Measurements from ENCODE around the gene NOL9.

The NOL9 gene

DNA sequence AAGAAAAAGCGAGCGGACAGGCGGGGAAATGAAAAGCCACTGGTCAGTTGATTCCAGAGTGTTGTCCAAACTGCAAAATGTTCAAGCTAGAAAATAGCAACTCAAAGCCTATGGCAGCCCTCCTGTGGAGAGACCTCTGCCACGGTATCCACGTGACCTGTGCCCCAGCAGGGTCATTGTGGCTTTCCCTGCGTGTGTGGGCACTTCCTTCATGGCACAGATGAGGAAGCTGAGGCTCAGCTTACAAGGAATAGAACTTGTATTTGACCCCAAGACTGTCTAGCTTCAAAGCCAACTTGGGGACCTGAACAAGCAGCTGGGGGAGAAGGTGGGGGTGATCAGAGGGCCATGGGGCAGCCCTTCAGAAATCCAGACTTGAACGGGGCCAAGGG, 47.3 kb downstream of the NOL9 start:
- Histone ChIP-seq H3K9ac (ENCODE audit: low read depth, low read length) (no peak overlapping the region), H3K36me3 (ENCODE audit: insufficient read depth, low read length) (no peaks in the 10 kb centered on the region), H3K4me3 (ENCODE audit: low read length) (no peak overlapping the region), H3K4me1 (ENCODE audit: insufficient read depth, low read length) (no peaks in the 10 kb centered on the region), H3K27ac (ENCODE audit: low read depth, low read length) (no peak overlapping the region), H3K9me3 (ENCODE audit: insufficient read depth, low read depth, low read length) (no peaks in the 10 kb centered on the region), H3K27me3 (ENCODE audit: insufficient read depth, low read length) (no peaks in the 10 kb centered on the region)
- WGBS, result 91% methylated on average over 7 of the region's 7 CpGs

DNA sequence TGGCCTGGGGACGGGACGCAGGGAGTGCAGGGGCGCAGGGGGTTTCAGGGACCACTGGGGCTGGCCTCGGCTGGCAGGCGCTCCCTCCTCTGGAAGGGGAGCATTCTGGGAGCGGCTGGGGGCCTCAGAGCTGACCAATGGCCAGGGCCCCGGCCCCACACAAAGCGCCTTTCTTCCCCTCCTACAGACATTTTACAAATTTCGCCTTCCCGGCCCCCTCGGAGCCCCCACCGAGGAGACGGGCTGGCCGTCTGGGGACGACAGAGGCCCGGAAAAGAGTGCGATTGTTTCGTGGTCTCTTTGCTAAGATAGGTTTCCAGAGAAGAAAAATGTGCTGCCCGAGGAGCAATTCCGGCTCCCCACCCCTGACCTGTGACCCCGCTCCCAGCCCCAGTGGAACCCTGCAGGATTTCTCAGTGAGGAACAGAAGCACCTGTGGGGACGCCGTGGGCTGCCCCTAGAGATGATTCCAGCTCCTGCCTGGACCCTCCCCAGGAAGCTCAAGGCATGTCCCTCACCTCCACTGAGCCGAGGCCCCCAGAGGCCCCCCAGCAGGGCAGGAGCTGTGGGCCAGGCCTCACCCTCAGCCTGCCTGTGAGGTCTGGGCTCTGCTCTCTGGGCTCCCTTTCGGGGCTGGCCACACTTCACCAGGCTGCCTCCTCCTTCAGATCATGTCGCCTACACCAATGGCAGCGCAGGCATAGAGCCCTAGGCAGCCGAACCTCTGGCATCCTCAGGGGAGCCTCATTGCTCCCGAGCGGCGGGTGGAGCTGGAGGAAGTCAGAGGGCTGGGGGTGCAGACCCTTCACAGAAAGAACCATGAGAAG, 47.9 kb downstream of the NOL9 start:
- Histone ChIP-seq H3K27ac (ENCODE audit: low read depth, low read length) (no peak overlapping the region), H3K4me3 (ENCODE audit: low read length) (no peak overlapping the region), H3K4me1 (ENCODE audit: insufficient read depth, low read length) (no peaks in the 10 kb centered on the region), H3K36me3 (ENCODE audit: insufficient read depth, low read length) (no peaks in the 10 kb centered on the region), H3K9ac (ENCODE audit: low read depth, low read length) (no peak overlapping the region), H3K9me3 (ENCODE audit: insufficient read depth, low read depth, low read length) (no peaks in the 10 kb centered on the region), H3K27me3 (ENCODE audit: insufficient read depth, low read length) (no peaks in the 10 kb centered on the region)
- 88% methylated on average over 31 of the region's 31 CpGs for WGBS

DNA sequence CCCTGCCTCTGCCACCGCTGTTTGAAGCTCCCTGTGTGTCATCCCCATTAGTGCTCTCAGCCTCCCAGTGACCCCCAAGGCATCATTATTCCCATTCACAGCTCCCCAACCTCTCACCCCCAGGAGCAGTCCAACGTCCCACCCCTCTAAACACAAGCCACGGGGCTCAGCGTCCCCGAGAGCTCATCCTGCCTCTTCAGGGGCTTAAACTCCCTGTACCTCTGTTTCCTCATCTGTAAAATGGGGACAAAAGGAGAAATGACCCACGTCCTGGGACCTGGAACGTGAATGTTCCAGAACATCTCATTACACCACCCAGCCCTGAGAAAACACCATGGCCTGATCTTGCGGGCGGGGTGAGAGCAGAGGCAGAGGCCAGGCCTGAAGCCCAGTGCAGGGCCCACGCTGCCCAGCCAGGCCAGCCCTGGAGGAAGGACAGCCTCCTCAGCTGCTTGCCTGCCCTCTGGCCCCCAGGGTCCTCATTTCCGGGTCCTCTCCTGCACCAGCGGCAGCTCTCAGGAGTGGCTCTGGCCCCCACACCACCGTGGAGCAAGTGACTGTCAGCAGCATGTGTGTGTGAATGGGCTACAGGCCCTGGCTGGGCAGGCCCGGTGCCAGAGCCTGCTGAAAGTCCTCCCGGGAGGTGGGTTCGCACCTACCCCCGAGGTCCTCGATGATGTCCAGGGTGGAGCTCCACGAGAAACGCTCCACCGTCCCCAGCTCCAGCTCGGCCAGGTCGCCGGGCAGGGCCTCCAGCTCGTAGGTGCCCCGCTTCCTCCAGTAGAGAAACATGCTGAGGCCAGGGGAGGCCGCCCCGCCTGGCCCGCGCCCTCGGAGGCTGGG, 48.7 kb downstream of the NOL9 start:
- 94% methylated on average over 31 of the region's 31 CpGs for WGBS
- no peaks in the 10 kb centered on the region for H3K4me1 ChIP-seq (ENCODE audit: insufficient read depth, low read length)

DNA sequence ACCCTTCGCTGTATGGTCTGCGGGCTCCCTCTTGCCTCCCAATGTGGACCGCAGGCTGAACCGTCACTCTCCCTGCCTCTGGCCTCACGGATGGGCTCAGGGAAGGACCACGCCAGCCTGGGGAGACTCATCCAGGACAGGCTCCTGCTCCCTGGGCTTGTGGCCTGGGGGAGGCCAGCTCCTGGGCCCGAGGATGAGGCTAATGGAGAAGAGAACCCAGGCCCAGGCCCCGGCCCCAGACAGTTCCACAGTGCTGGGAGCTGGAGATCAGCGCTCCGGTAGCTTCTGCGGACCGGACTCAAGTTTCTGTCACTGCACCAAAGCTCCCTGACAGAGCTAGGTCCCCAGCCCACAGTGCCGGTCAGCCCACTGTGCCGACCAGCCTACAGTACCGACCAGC, 49.4 kb downstream of the NOL9 start:
- H3K27me3 ChIP-seq (ENCODE audit: insufficient read depth, low read length), result no peaks in the 10 kb centered on the region
- no peaks in the 10 kb centered on the region for H3K4me1 ChIP-seq (ENCODE audit: insufficient read depth, low read length)
- H3K36me3 ChIP-seq (ENCODE audit: insufficient read depth, low read length), result no peaks in the 10 kb centered on the region
- 88% methylated on average over 15 of the region's 15 CpGs for WGBS
- no peaks in the 10 kb centered on the region for H3K9me3 ChIP-seq (ENCODE audit: insufficient read depth, low read depth, low read length)
- H3K9ac ChIP-seq (ENCODE audit: low read depth, low read length), result no peak overlapping the region
- H3K27ac ChIP-seq (ENCODE audit: low read depth, low read length), result no peak overlapping the region
- no peak overlapping the region for H3K4me3 ChIP-seq (ENCODE audit: low read length)

More for the DNA sequence above, 48.7 kb downstream of the NOL9 start:
- Histone ChIP-seq H3K9ac (ENCODE audit: low read depth, low read length) (no peak overlapping the region), H3K36me3 (ENCODE audit: insufficient read depth, low read length) (no peaks in the 10 kb centered on the region), H3K27ac (ENCODE audit: low read depth, low read length) (no peak overlapping the region), H3K4me3 (ENCODE audit: low read length) (no peak overlapping the region), H3K9me3 (ENCODE audit: insufficient read depth, low read depth, low read length) (no peaks in the 10 kb centered on the region), H3K27me3 (ENCODE audit: insufficient read depth, low read length) (no peaks in the 10 kb centered on the region)

DNA sequence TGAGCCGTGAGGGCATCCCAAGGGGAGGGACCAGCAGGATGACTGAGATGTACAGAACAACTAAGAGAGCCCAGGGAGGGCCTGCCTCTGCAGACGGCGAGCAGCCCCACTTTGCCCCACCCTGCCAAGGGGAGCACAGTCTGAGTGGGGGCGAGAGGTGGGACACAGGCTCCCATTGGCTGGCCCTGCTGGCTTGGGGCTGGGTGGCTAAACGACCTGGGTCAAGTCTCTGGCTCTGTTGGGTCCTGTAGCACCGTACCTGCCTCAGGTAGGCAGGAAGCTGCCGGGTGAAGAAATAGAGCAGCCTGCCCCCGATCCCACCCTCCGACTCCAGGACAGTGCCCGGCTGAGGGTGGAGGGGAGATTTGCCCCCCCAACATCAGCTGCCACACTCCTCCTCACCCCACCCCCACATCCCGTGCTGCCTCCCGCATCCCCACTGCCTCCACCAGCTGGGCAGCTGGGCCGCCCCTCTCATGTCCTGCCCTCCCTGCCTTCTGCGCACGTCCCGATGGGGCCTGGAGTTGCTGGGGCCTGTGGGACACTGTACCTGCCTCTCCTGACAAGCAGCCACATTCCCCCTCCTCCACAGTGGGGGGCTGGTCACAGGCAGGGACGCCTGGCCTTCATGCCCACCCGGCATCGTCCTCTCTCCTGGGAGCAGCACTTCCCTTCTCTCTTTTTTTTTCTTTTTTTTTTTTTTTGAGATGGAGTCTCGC, 50.3 kb downstream of the NOL9 start:
- Histone ChIP-seq H3K9ac (ENCODE audit: low read depth, low read length) (no peak overlapping the region), H3K4me1 (ENCODE audit: insufficient read depth, low read length) (no peaks in the 10 kb centered on the region), H3K27ac (ENCODE audit: low read depth, low read length) (no peak overlapping the region), H3K36me3 (ENCODE audit: insufficient read depth, low read length) (no peaks in the 10 kb centered on the region), H3K27me3 (ENCODE audit: insufficient read depth, low read length) (no peaks in the 10 kb centered on the region), H3K4me3 (ENCODE audit: low read length) (no peak overlapping the region), H3K9me3 (ENCODE audit: insufficient read depth, low read depth, low read length) (no peaks in the 10 kb centered on the region)
- WGBS, result 89% methylated on average over 20 of the region's 20 CpGs

DNA sequence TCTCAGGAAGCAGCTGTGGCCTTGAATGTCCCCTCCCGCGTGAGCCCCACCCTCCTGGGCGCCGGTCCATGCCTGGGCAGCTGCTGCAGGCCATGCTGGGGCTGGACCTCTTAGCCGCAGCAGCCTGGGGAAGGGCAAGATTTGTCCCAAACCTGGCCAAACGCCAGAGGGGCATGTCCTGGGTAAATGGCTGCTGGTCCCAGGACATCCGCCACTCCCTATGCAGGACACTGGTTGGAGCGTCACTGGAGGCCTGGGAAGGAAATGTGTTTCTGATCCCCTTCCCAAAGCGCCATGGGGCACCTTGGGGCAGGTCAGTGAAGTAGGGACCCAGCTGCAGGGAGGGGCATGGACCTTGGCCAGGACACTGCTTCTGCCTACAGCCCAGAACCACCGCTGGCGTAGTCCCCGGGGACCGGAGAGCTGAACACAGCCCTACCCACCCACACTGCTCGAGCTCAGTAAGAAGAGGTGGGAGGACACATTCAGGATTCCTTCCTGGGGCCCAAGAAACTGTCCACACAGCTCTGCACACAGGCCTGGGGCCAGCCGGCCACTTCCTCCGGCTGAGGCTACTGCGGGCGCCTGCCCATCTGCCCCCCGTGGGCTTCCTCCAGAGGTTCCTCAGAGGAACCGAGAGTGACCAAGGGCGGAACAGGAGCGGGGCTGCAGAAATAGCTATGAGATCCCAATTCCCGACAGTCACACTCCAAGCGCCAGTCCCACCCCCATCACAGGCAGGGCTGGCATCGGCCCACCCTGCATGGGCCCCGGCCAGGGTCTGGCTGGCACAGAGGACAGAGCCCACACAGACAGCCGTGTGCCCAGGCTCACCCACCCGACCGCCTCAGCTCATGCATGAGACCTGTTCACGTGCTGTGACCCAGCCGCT, 52.1 kb downstream of the NOL9 start:
- 94% methylated on average over 31 of the region's 31 CpGs for WGBS
- no peaks in the 10 kb centered on the region for H3K4me1 ChIP-seq (ENCODE audit: insufficient read depth, low read length)
- H3K27ac ChIP-seq (ENCODE audit: low read depth, low read length), result no peak overlapping the region
- no peak overlapping the region for H3K9ac ChIP-seq (ENCODE audit: low read depth, low read length)
- no peak overlapping the region for H3K4me3 ChIP-seq (ENCODE audit: low read length)
- no peaks in the 10 kb centered on the region for H3K9me3 ChIP-seq (ENCODE audit: insufficient read depth, low read depth, low read length)
- H3K36me3 ChIP-seq (ENCODE audit: insufficient read depth, low read length), result no peaks in the 10 kb centered on the region
- H3K27me3 ChIP-seq (ENCODE audit: insufficient read depth, low read length), result peaks cover 13% of the 10 kb centered on the region

DNA sequence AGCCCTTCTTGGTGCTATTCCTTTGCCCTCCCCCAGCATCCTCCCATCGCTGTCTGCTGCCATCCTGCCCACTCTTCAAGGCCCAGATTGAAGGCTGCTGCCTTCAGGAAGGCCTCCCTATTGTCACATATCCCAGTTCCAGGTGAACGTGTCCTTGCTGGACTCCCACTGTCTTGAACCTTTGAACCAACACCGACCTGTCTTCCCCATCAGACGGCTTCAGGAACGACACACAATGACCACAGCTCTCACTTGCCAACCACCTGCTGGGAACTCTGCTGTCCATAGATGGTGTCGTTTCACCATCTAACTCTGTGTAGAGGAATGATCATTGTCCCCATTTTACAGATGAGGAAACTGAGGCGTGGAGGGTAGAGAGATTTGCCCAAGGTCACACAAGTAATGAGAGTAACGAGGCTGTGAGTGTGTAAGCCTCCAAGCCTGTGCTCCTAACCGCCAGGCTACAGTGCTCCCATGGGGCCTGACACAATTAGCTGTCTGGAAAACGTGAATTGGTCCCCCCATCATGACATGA, 53.0 kb downstream of the NOL9 start:
- Histone ChIP-seq H3K27me3 (ENCODE audit: insufficient read depth, low read length) (peaks cover 19% of the 10 kb centered on the region), H3K4me3 (ENCODE audit: low read length) (no peak overlapping the region), H3K4me1 (ENCODE audit: insufficient read depth, low read length) (0 out of 2 replicates have a peak, but pooled peaks cover 5% of the 10 kb centered on the region), H3K9me3 (ENCODE audit: insufficient read depth, low read depth, low read length) (no peaks in the 10 kb centered on the region), H3K9ac (ENCODE audit: low read depth, low read length) (no peak overlapping the region), H3K27ac (ENCODE audit: low read depth, low read length) (no peak overlapping the region), H3K36me3 (ENCODE audit: insufficient read depth, low read length) (no peaks in the 10 kb centered on the region)
- WGBS, result 87% methylated on average over 10 of the region's 10 CpGs

DNA sequence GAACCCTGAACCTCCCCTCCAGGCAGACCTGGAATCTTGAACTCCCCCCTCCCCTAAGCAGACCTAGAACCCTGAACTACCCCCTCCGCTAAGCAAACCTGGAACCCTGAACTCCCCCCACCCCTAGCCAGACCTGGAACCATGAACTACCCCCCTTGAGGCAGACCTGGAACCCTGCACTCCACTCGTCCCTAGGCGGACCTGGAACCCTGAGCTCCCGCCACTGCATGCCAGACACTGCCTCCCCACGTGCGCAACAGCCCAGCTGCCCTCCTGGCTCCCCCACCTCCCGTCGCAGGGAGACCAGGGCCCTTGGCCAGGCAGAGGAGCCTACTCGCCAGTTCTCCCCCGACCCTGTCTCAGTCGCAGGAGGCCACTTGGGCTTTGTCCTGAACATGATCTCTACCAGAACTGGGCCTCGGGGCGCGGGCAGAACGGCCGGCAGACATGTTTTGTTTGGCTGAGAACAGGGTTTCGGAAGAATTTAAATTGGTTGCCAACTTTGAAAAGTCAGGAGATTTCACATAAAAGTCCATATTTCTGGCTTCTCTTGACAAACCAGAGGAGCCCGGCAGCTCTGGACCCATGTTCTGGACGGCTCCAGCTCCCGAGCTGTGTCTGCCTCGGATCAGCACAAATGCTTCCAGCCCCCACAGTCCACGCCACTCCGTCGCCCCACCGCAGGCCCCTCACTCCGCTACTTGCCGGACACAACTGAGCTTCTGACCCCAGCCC, 53.6 kb downstream of the NOL9 start:
- no peaks in the 10 kb centered on the region for H3K9me3 ChIP-seq (ENCODE audit: insufficient read depth, low read depth, low read length)
- 90% methylated on average over 27 of the region's 27 CpGs for WGBS
- no peak overlapping the region for H3K4me3 ChIP-seq (ENCODE audit: low read length)
- peaks cover 26% of the 10 kb centered on the region for H3K27me3 ChIP-seq (ENCODE audit: insufficient read depth, low read length)
- H3K9ac ChIP-seq (ENCODE audit: low read depth, low read length), result no peak overlapping the region
- H3K27ac ChIP-seq (ENCODE audit: low read depth, low read length), result no peak overlapping the region
- peaks cover 10% of the 10 kb centered on the region; the same call in 1 of the 2 replicates for H3K4me1 ChIP-seq (ENCODE audit: insufficient read depth, low read length)
- H3K36me3 ChIP-seq (ENCODE audit: insufficient read depth, low read length), result no peaks in the 10 kb centered on the region

DNA sequence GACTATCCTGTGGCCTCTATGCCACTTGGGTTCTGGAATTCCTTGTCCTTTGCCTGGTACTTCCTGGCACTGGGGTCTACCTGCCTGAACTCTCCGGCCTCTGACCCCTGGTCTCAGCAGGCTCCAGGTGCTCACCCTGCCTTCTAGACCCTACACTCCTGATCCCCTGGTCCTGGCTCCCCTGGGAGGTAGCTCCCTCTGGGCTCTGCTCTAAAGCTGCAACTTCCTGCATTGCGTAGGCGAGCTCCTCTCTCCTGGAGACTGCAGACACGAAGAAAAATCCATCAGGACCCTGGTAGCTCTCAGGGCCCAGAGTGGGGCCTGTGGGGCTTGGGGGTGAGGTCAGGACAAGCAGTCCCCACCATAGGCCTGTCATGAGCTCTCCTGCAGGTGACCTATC, 55.0 kb downstream of the NOL9 start:
- no peaks in the 10 kb centered on the region for H3K9me3 ChIP-seq (ENCODE audit: insufficient read depth, low read depth, low read length)
- H3K36me3 ChIP-seq (ENCODE audit: insufficient read depth, low read length), result no peaks in the 10 kb centered on the region
- no peak overlapping the region for H3K27ac ChIP-seq (ENCODE audit: low read depth, low read length)
- H3K4me3 ChIP-seq (ENCODE audit: low read length), result no peak overlapping the region
- 81% methylated on average over 4 of the region's 4 CpGs for WGBS
- H3K27me3 ChIP-seq (ENCODE audit: insufficient read depth, low read length), result peaks cover 29% of the 10 kb centered on the region
- H3K9ac ChIP-seq (ENCODE audit: low read depth, low read length), result no peak overlapping the region
- peaks cover 14% of the 10 kb centered on the region; the same call in 1 of the 2 replicates for H3K4me1 ChIP-seq (ENCODE audit: insufficient read depth, low read length)
